GM23248 (cell line): Measurements from ENCODE around the gene GPR17. TPM values are rescaled to one million over a fixed set of nuclear protein-coding genes. Genes with fewer than 3 reads are reported as not detected.

ENCODE experiments used
- DNase-seq: peaks from one replicate; pipeline ENCODE4 v3.0.0-alpha.2; 2015
- H2AFZ ChIP-seq: fragments of 200-600 bp; sonication (generic); 2 replicates; pipeline ENCODE4 v1.6.1; 2016; ENCODE audit warnings: antibody characterized with exemption
- H3F3A ChIP-seq: fragments of 200-600 bp; sonication (generic); 2 replicates; pipeline ENCODE4 v1.6.1; 2016; ENCODE audit warnings: mild to moderate bottlenecking, antibody characterized with exemption, mixed run types; ENCODE audit not compliant: insufficient read depth
- H3K27ac ChIP-seq: fragments of 200-600 bp; sonication (generic); 2 replicates; pipeline ENCODE4 v1.5.1; 2016; ENCODE audit warnings: mild to moderate bottlenecking
- H3K27me3 ChIP-seq: fragments of 200-600 bp; sonication (generic); replicated peaks from 2 replicates; pipeline ENCODE4 v1.6.1; 2016; ENCODE audit warnings: mild to moderate bottlenecking; ENCODE audit not compliant: insufficient read depth
- H3K36me3 ChIP-seq: fragments of 200-600 bp; sonication (generic); 2 replicates; pipeline ENCODE4 v1.6.1; 2016; ENCODE audit warnings: low read depth, mild to moderate bottlenecking
- H3K4me1 ChIP-seq: fragments of 200-600 bp; sonication (generic); 2 replicates; pipeline ENCODE4 v1.6.1; 2016; ENCODE audit warnings: mild to moderate bottlenecking; ENCODE audit not compliant: insufficient read depth
- H3K4me2 ChIP-seq: fragments of 200-600 bp; sonication (generic); one replicate; pipeline ENCODE4 v1.6.1; 2016; ENCODE audit warnings: mild to moderate bottlenecking; ENCODE audit not compliant: unreplicated experiment
- H3K4me3 ChIP-seq: fragments of 200-600 bp; sonication (generic); 2 replicates; pipeline ENCODE4 v1.5.1; 2016; ENCODE audit warnings: mild to moderate bottlenecking
- H3K79me2 ChIP-seq: fragments of 200-600 bp; sonication (generic); 2 replicates; pipeline ENCODE4 v1.6.1; 2016; ENCODE audit warnings: mild to moderate bottlenecking; ENCODE audit not compliant: insufficient read depth
- H3K9ac ChIP-seq: fragments of 200-600 bp; sonication (generic); 2 replicates; pipeline ENCODE4 v1.6.1; 2016; ENCODE audit warnings: mild to moderate bottlenecking
- H3K9me2 ChIP-seq: fragments of 200-600 bp; sonication (generic); 2 replicates; pipeline ENCODE4 v1.6.1; 2016; ENCODE audit warnings: mixed run types, mild to moderate bottlenecking, moderate library complexity; ENCODE audit not compliant: insufficient read depth
- H3K9me3 ChIP-seq: fragments of 200-600 bp; sonication (generic); one replicate; pipeline ENCODE4 v1.6.1; 2017; ENCODE audit warnings: low read depth
- H4K20me1 ChIP-seq: fragments of 200-600 bp; sonication (generic); 2 replicates; pipeline ENCODE4 v1.6.0; 2016; ENCODE audit not compliant: insufficient read depth
- EZH2 ChIP-seq: fragments of 200-600 bp; sonication (generic); IDR thresholded peaks from 2 replicates; pipeline ENCODE4 v1.6.1; 2018; ENCODE audit warnings: antibody characterized with exemption, mild to moderate bottlenecking; ENCODE audit not compliant: insufficient read depth, poor library complexity, severe bottlenecking
- EZH2phosphoT487 ChIP-seq: fragments of 200-600 bp; sonication (generic); IDR thresholded peaks from 2 replicates; pipeline ENCODE4 v1.6.1; 2018; ENCODE audit warnings: antibody characterized with exemption, moderate library complexity, mild to moderate bottlenecking, low read depth; ENCODE audit not compliant: insufficient read depth
- WGBS, 2 experiments: methylation state at CpG; one replicate each; pipeline ENCODE4 v1.1.6; 2015 to 2017; ENCODE audit warnings: low lambda C conversion rate in 2 of 2, low coverage in 1 of 2; ENCODE audit errors: missing lambda C conversion rate in 2 of 2; 5-methylcytosine and 5-hydroxymethylcytosine counted together
- in situ Hi-C: fragments of 300-500 bp; cut with MboI; formaldehyde crosslinking; loops from 2 replicates; pipeline ENCODE4 v1.15.0; 2020
- polyA plus RNA-seq: library from polyadenylated mRNA; unstranded; fragments of >200 nt; fragmentation: Nextera tagmentation; extraction: Ambion mirVana; gene quantifications from 2 replicates; pipeline ENCODE4 v1.2.1, GENCODE V29; 2016
- total RNA-seq: library from RNA; depleted of rRNA; stranded (reverse); fragments of >200 nt; shearing (Covaris generic); gene quantifications from 2 replicates; pipeline ENCODE4 v1.2.3, GENCODE V29; 2014

The GPR17 gene
- total and polyA plus RNA-seq, 2 experiments from 2014 or later, result 0.11 TPM; not detected in 1

DNA sequence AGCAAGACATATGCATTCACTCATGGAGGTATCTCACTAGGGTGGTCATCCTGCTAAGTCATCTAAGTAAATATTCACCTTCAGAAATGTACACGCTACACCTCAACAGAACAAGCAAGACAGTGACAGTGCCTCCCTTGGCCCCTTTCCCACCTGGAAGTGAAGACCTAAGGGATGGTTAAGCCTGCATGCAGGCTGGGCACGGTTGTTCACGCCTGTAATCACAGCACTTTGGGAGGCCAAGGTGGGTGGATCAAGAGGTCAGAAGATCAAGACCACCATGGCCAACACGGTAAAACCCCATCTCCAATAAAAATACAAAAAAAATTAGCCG lies 25.0 kb downstream of the GPR17 start:
- Histone ChIP-seq H3K9me3 (no peaks in the 10 kb centered on the region), H3K27ac (no peak overlapping the region; the same call in 1 of the 2 replicates), H3K9me2 (no peaks in the 10 kb centered on the region), H4K20me1 (no peaks in the 10 kb centered on the region), H3K79me2 (peaks cover 28% of the 10 kb centered on the region), H3K4me2 (no peak overlapping the region), H3K27me3 (no peaks in the 10 kb centered on the region), H3K9ac (no peak overlapping the region), H2AFZ (no peak overlapping the region), H3K4me3 (no peak overlapping the region), H3K4me1 (peaks cover 27% of the 10 kb centered on the region), H3F3A (peaks cover 20% of the 10 kb centered on the region), H3K36me3 (no peaks in the 10 kb centered on the region)
- TF ChIP-seq EZH2 (no peak), EZH2phosphoT487 (no peak)
- 80 to 83% methylated on average over 5 of the region's 5 CpGs for WGBS, 2 experiments
- in situ Hi-C loops, result no loop called here
- no peak for DNase-seq

DNA sequence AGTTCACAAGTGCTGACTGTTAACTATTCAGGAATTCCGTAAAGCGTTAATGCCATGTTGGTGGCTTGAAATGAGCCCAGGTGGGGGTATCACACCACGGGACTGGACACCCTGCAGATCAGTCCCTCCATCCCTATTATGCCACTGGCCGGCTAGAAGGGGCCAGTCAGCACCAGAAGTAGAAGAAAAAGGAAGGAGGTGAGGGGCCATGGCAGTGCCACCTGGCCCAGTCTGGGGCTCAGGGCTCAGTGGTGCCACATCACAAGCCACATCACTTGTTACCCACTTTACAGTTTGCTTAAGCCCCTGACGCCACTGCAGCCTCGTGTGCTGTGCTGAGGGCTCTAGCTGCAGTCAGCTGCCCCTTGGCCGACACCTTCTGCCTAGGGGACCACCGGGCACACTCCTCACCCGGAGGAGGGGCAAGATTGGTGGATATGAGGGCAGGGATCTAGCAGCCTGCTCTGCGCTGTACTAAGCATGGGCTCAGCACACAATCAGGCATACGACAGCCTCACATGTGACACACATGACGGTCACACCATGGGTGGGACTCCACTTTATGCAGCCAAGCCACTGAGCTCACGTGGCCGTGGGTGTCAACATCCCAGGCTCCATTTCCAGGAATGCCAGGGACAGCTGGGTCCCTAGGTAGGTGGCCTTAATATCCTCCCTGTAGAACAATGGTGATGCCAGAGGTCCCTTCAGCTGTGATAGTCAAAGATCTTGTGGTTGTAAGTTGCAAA lies 25.8 kb downstream of the GPR17 start:
- no peaks in the 10 kb centered on the region for H4K20me1 ChIP-seq
- 0 out of 2 replicates have a peak, but pooled peaks cover 3% of the 10 kb centered on the region for H3K27me3 ChIP-seq
- H3K79me2 ChIP-seq, result peaks cover 21% of the 10 kb centered on the region
- 57 to 59% methylated on average over 14 of the region's 14 CpGs for WGBS, 2 experiments
- TF ChIP-seq EZH2phosphoT487, result no peak
- no peak for TF ChIP-seq EZH2
- in situ Hi-C loops, result no loop called here
- H3K9me2 ChIP-seq, result no peaks in the 10 kb centered on the region
- no peak overlapping the region for H3K9ac ChIP-seq
- H3K4me3 ChIP-seq, result no peak overlapping the region
- H2AFZ ChIP-seq, result no peak overlapping the region
- H3K27ac ChIP-seq, result no peak overlapping the region
- no peaks in the 10 kb centered on the region for H3K36me3 ChIP-seq
- H3K4me1 ChIP-seq, result peaks cover 32% of the 10 kb centered on the region
- H3F3A ChIP-seq, result peaks cover 27% of the 10 kb centered on the region
- no peak for DNase-seq
- peak overlapping the region; percentile 77 for H3K4me2 ChIP-seq
- no peaks in the 10 kb centered on the region for H3K9me3 ChIP-seq

DNA sequence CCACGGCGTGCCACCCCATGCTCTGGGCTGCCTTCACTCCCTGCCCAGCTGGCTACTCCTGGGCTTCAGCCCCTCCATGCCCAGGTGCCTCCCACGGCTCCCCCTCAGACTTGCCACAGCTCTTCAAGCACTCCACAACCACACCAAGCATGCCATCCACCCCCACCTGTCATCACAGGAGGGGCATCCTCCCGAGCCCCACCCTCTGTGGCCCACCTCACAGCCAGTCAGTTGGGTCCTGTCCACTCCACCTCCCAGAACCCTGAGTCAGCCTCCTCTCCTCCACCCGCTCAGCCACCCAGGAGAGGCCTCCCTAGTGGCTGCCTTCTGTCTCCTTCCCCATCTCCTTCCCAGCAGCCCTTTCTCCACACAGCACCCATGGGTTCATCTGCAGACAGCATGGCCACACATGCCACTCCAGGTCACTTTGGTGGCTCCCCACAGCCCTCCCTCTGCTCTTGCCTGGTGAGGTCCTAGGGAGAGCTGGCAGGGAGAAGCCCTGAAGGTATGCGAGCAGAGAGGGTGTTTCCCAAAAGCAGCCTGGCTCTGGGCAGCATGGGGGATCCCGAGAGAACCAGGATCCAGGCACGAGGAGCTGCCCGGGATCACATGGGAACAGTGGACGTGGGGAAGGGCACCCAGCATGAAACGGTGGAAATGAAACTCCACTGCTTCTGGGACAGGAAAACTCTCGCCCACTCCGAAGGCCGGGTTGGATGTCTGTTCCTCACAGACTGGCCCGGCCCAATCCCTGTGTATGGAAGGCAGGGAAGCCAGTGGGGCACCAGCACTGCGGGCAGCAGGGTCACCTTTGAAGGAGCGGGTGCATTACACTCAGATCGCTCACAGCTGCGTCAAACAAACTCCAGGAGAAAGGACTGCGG lies 26.6 kb downstream of the GPR17 start:
- peak overlapping the region; percentile 57 for H3K27ac ChIP-seq

DNA sequence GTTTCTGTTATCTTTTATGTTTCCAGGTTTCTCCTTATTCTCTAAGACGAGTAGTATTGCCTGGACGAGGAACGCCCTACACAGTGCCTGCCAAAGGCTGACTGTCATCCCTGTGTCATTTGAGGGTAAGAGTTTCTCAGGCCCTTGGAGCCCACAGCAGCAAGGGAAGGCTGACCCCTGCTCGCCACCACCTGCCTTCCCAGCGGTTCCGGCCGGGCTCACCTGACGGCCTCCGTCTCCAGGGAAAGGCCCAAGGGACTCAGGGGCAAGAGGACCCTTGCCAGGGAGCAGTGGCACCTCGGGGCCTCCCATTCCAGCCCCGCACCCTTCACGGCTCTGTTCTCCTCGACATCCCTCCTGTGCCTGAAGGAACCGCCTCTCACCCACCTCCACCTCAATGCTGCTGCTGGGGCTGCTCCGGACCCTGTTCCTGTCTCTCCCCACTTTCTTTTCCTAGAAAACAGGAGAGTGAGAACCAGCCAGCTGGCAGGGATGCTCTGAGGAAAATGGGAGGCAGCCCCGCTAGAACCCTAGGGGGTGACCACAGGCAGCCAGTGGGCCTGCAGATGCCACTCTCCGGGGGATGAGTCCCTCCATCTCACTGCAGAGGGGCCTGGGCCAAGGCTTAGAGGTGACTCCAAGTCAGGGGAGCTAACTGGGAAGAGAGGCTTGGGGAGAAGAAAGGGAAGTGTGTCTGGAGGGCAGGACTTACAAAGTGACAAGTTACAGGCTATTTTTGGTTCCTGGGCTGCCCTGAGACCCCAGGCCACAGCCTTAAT lies 27.5 kb downstream of the GPR17 start:
- H3K4me2 ChIP-seq, result peak overlapping the region; percentile 77
- no peaks in the 10 kb centered on the region for H3K9me2 ChIP-seq
- H3K79me2 ChIP-seq, result 0 out of 2 replicates have a peak, but pooled peaks cover 5% of the 10 kb centered on the region
- WGBS, 2 experiments, result 46 to 60% methylated on average over 17 of the region's 17 CpGs
- 0 out of 2 replicates have a peak overlapping the region, but pooled peaks have one; percentile 47 for H2AFZ ChIP-seq
- peak overlapping the region; percentile 57 for H3K27ac ChIP-seq
- no peaks in the 10 kb centered on the region for H3K9me3 ChIP-seq
- peaks cover 27% of the 10 kb centered on the region for H3F3A ChIP-seq
- peaks cover 32% of the 10 kb centered on the region for H3K4me1 ChIP-seq
- in situ Hi-C loops, result no loop called here
- peak; percentile 73 for DNase-seq
- no peak for TF ChIP-seq EZH2phosphoT487
- TF ChIP-seq EZH2, result no peak
- peaks cover 14% of the 10 kb centered on the region; the same call in 1 of the 2 replicates for H3K27me3 ChIP-seq
- peak overlapping the region; percentile 79 for H3K9ac ChIP-seq
- H4K20me1 ChIP-seq, result no peaks in the 10 kb centered on the region
- H3K4me3 ChIP-seq, result peak overlapping the region; percentile 69
- no peaks in the 10 kb centered on the region for H3K36me3 ChIP-seq

More for the DNA sequence above, 26.6 kb downstream of the GPR17 start:
- in situ Hi-C loops, result no loop called here
- Histone ChIP-seq H3K4me3 (peak overlapping the region; percentile 69), H3K9me2 (no peaks in the 10 kb centered on the region), H3K9ac (peak overlapping the region; percentile 79), H3K27me3 (peaks cover 11% of the 10 kb centered on the region; the same call in 1 of the 2 replicates), H3K36me3 (no peaks in the 10 kb centered on the region), H2AFZ (0 out of 2 replicates have a peak overlapping the region, but pooled peaks have one; percentile 47), H3K4me1 (peaks cover 32% of the 10 kb centered on the region), H3K79me2 (peaks cover 13% of the 10 kb centered on the region), H3K9me3 (no peaks in the 10 kb centered on the region), H3K4me2 (peak overlapping the region; percentile 77), H4K20me1 (no peaks in the 10 kb centered on the region), H3F3A (peaks cover 27% of the 10 kb centered on the region)
- no peak for TF ChIP-seq EZH2phosphoT487
- no peak for TF ChIP-seq EZH2
- 31 to 34% methylated on average over 17 to 20 of the region's 20 CpGs for WGBS, 2 experiments
- peak; percentile 55 for DNase-seq
